Spleen (tissue), 11 donors: ENCODE data around the gene PUS10. TPM values are rescaled to one million over a fixed set of nuclear protein-coding genes. Genes with fewer than 3 reads are reported as not detected.

ENCODE experiments used
- DNase-seq: peaks from one replicate; pipeline ENCODE4 v3.0.0-alpha.2; 2020
- H3K27ac ChIP-seq, 8 donors: fragments of 200-600 bp; sonication (generic) in 7 of 8; 1 replicate in 4 of 8; 2 replicates in 4 of 8; pipeline versions ENCODE4 v1.5.0 to v1.8.0; 2016 to 2021; ENCODE audit warnings: inconsistent platforms in 4 of 8, mild to moderate bottlenecking in 4 of 8, moderate library complexity in 1 of 8
- H3K27me3 ChIP-seq, 7 donors: fragments of 200-600 bp; sonication (generic) in 6 of 7; replicated peaks in 1 of 7; 1 replicate in 4 of 7; 2 replicates in 3 of 7; pipeline versions ENCODE4 v1.5.0 to v1.8.0; 2016 to 2021; ENCODE audit warnings: inconsistent platforms in 3 of 7, mild to moderate bottlenecking in 1 of 7
- H3K36me3 ChIP-seq, 6 donors: fragments of 200-600 bp; sonication (generic) in 5 of 6; 1 replicate in 4 of 6; 2 replicates in 2 of 6; pipeline versions ENCODE4 v1.5.0 to v1.8.0; 2016 to 2021; ENCODE audit warnings: inconsistent platforms in 2 of 6
- H3K4me1 ChIP-seq, 6 donors: fragments of 200-600 bp; sonication (generic) in 5 of 6; 1 replicate in 3 of 6; 2 replicates in 3 of 6; pipeline versions ENCODE4 v1.5.0 to v1.8.0; 2016 to 2021; ENCODE audit warnings: inconsistent platforms in 3 of 6
- H3K4me3 ChIP-seq, 8 donors: fragments of 200-600 bp; sonication (generic) in 7 of 8; 1 replicate in 4 of 8; 2 replicates in 4 of 8; pipeline versions ENCODE4 v1.5.0 to v1.8.0; 2016 to 2021; ENCODE audit warnings: inconsistent platforms in 4 of 8, mild to moderate bottlenecking in 4 of 8, moderate library complexity in 2 of 8
- H3K9me3 ChIP-seq, 8 donors: fragments of 200-600 bp; sonication (generic) in 7 of 8; 1 replicate in 4 of 8; 2 replicates in 4 of 8; pipeline versions ENCODE4 v1.5.0 to v1.8.0; 2016 to 2021; ENCODE audit warnings: inconsistent platforms in 4 of 8
- POLR2A ChIP-seq, 3 donors: fragments of 450-650 bp; IDR thresholded peaks; one replicate each; pipeline ENCODE4 v1.5.1; 2017; ENCODE audit warnings: antibody characterized with exemption in 3 of 3, mild to moderate bottlenecking in 1 of 3
- POLR2AphosphoS5 ChIP-seq, 3 donors: sonication (generic); formaldehyde crosslinking; IDR thresholded peaks; one replicate each; pipeline ENCODE4 v1.5.1; 2017; ENCODE audit warnings: antibody characterized with exemption in 3 of 3
- WGBS, 5 donors: extraction: QIAGEN DNeasy Blood & Tissue Kit in 3 of 5; methylation state at CpG; one replicate each; pipeline versions ENCODE4 v1.1.5 to v1.1.7; 2013 to 2018; 5-methylcytosine and 5-hydroxymethylcytosine counted together
- intact Hi-C: fragments of 100-400 bp; cut with DNase I; formaldehyde crosslinking; loops from one replicate; pipeline ENCODE4 v1.15.0; 2023; ENCODE audit warnings: low total_unique reads
- polyA plus RNA-seq, 3 donors: library from polyadenylated mRNA; stranded (reverse); fragments of 200-250 nt; gene quantifications; one replicate each; pipeline ENCODE4 v1.2.1, GENCODE V29; 2013
- total RNA-seq, 7 donors: library from RNA; depleted of rRNA in 3 of 7; stranded (reverse); fragments of >200 nt in 3 of 7; fragmentation: NEBNext Ultra II Directional in 4 of 7; extraction: Animal tissue kit (Norgen Biotek cat#: 25700) in 4 of 7; gene quantifications; one replicate each; pipeline versions ENCODE4 v1.1.0 to v1.2.1, GENCODE V29; 2016 to 2021
- TF ChIP-seq, protein P1 (sequence below), 11 experiments: fragments of 200-600 bp in 7 of 11; fragments of 450-650 bp in 4 of 11; sonication (generic) in 4 of 11; IDR thresholded peaks in 8 of 11; conservative IDR thresholded peaks in 3 of 11; 1 replicate in 7 of 11; 2 replicates in 4 of 11; pipeline versions ENCODE4 v1.4.0 to v1.8.0; 2016 to 2021; ENCODE audit warnings: antibody characterized with exemption in 11 of 11, inconsistent platforms in 4 of 11, mild to moderate bottlenecking in 1 of 11
- donor health status: healthy with polysubstance abuse.
- donor health status: DM: no; HTN: no; CAD: no; lungs with moderate emphysema.
- donor health status: DM: no; HTN: no; CAD: no.
- donor health status: Bipolar disorder and iron deficiency.
- donor health status: healthy.
- donor health status: DM: no; HTN: no; CAD: no.
- donor health status: DM: yes; HTN: yes; CAD: no.

The PUS10 gene
- total and polyA plus RNA-seq, 10 donors: 3.5 to 12.6 (median 6.4) TPM

DNA sequence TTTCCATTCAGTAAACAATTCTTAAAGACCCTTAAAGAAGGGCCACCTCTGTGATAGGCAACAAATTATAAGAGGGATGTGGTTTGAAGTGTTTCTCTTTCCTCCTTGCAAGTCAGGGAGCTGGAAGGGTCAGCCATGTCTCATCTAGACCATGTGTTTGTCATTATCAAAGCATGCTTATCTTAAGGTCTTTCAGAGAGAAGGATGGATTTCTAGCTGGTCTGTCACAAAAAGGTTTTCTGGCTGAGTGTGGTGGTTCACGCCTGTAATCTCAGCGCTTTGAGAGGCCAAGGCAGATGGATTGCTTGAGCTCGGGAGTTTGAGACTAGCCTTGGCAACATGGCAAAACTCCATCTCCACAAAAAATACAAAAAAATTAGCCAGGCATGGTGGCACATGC is 59.7 kb downstream of the PUS10 start:
- no peak overlapping the region for H3K4me3 ChIP-seq
- no peaks in the 10 kb centered on the region for H3K27me3 ChIP-seq
- no peak overlapping the region for H3K27ac ChIP-seq
- H3K9me3 ChIP-seq: no peaks in the 10 kb centered on the region
- 81 to 95% (median 90%) methylated on average over 3 of the region's 3 CpGs for WGBS, 5 donors
- peaks cover 0 to 46% (median 8%) of the 10 kb centered on the region in 6 donors for H3K36me3 ChIP-seq
- intact Hi-C loops: no loop called here
- H3K4me1 ChIP-seq: peaks cover 0 to 10% (median 0%) of the 10 kb centered on the region in 6 donors
- no peak for DNase-seq
- TF ChIP-seq POLR2AphosphoS5 (IDR thresholded peaks at IDR 0.05): no peak
- TF ChIP-seq, protein P1, sequence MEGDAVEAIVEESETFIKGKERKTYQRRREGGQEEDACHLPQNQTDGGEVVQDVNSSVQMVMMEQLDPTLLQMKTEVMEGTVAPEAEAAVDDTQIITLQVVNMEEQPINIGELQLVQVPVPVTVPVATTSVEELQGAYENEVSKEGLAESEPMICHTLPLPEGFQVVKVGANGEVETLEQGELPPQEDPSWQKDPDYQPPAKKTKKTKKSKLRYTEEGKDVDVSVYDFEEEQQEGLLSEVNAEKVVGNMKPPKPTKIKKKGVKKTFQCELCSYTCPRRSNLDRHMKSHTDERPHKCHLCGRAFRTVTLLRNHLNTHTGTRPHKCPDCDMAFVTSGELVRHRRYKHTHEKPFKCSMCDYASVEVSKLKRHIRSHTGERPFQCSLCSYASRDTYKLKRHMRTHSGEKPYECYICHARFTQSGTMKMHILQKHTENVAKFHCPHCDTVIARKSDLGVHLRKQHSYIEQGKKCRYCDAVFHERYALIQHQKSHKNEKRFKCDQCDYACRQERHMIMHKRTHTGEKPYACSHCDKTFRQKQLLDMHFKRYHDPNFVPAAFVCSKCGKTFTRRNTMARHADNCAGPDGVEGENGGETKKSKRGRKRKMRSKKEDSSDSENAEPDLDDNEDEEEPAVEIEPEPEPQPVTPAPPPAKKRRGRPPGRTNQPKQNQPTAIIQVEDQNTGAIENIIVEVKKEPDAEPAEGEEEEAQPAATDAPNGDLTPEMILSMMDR (IDR thresholded peaks at IDR 0.05 in 8 of 11, conservative IDR thresholded peaks at IDR 0.05 in 3 of 11): no peak
- no peak for TF ChIP-seq POLR2A (IDR thresholded peaks at IDR 0.05)

DNA sequence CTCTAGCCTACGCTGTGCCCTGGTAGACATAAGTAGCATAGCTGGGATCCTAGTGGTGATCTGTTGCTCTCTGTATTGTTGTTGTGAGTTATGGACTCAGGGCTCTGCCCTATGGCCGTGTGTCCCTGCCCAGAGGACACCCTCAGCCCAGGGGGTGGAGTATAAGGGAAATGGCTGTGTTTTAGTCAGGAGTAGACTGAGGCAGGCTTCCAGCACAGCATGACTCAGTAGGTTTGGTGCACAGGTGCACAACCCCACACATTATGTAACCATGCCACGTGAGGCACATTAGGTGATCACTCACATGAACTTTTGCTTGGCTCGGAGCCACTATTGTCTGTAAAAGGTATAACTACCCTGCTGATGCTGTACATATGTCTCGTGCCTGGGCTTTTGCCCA is 60.4 kb downstream of the PUS10 start:
- peaks cover 0 to 10% (median 0%) of the 10 kb centered on the region in 6 donors for H3K4me1 ChIP-seq

DNA sequence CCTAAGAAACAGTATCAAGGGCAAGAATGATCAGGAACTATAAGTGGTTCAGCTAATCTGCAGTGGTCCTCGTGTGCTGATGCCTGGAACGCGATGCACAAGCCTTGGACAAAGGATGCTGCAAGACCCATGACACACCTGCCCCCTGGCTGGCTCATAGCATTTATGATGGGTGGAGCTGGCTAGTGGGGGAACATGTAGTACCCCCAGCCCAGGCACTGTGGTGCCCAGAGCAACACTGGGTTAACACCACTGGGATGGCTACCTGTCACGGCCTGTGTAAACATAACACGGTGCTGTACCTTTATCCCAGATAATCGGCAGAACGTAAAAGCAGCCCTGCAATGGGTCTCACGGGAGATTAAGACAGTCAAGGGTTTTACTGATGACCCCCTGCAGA is 60.8 kb downstream of the PUS10 start:
- intact Hi-C loops: no loop called here
- Histone ChIP-seq H3K9me3 (no peaks in the 10 kb centered on the region), H3K4me3 (no peak overlapping the region), H3K36me3 (peaks cover 0 to 57% (median 12%) of the 10 kb centered on the region in 6 donors), H3K27me3 (no peaks in the 10 kb centered on the region), H3K4me1 (peaks cover 0 to 10% (median 0%) of the 10 kb centered on the region in 6 donors), H3K27ac (no peak overlapping the region)
- 91 to 95% (median 91%) methylated on average over 8 of the region's 8 CpGs for WGBS, 5 donors
- TF ChIP-seq, protein P1 (IDR thresholded peaks at IDR 0.05 in 8 of 11, conservative IDR thresholded peaks at IDR 0.05 in 3 of 11): no peak
- TF ChIP-seq POLR2AphosphoS5 (IDR thresholded peaks at IDR 0.05) (no peak), POLR2A (IDR thresholded peaks at IDR 0.05) (no peak)
- no peak for DNase-seq

More for the DNA sequence above, 60.4 kb downstream of the PUS10 start:
- DNase-seq: no peak
- no peak for TF ChIP-seq POLR2A (IDR thresholded peaks at IDR 0.05)
- TF ChIP-seq, protein P1 (IDR thresholded peaks at IDR 0.05 in 8 of 11, conservative IDR thresholded peaks at IDR 0.05 in 3 of 11): no peak
- no peak for TF ChIP-seq POLR2AphosphoS5 (IDR thresholded peaks at IDR 0.05)
- H3K9me3 ChIP-seq: no peaks in the 10 kb centered on the region
- H3K36me3 ChIP-seq: peaks cover 0 to 53% (median 11%) of the 10 kb centered on the region in 6 donors
- H3K27ac ChIP-seq: no peak overlapping the region
- H3K27me3 ChIP-seq: no peaks in the 10 kb centered on the region
- H3K4me3 ChIP-seq: no peak overlapping the region
- 81 to 95% (median 90%) methylated on average over 4 to 5 of the region's 5 CpGs for WGBS, 5 donors
- intact Hi-C loops: no loop called here

GRCh38 chr2:60954139-60954538 is 63.9 kb downstream of the PUS10 start:
- TF ChIP-seq POLR2AphosphoS5 (IDR thresholded peaks at IDR 0.05) (no peak), POLR2A (IDR thresholded peaks at IDR 0.05) (no peak)
- no peak overlapping the region for H3K4me3 ChIP-seq
- WGBS, 5 donors: 27 to 56% (median 40%) methylated on average over 2 of the region's 2 CpGs
- no peaks in the 10 kb centered on the region for H3K4me1 ChIP-seq
- H3K27me3 ChIP-seq: no peaks in the 10 kb centered on the region
- peaks cover 0 to 56% (median 8%) of the 10 kb centered on the region in 6 donors for H3K36me3 ChIP-seq
- DNase-seq: no peak
- intact Hi-C loops: no loop called here
- H3K9me3 ChIP-seq: no peaks in the 10 kb centered on the region
- peak overlapping the region in 3 of 8 donors; percentile 9 to 51 (median 14) for H3K27ac ChIP-seq
